DOHH2 (cell line): ENCODE results near the gene OR4E1.

Experiments used
- H3F3A ChIP-seq: fragments of 200-600 bp; sonication (generic), shearing (Covaris generic); 2 replicates; pipeline ENCODE4 v1.6.0; 2016; ENCODE audit warnings: antibody characterized with exemption, mild to moderate bottlenecking; ENCODE audit not compliant: control insufficient read depth, insufficient read depth
- H3K27ac ChIP-seq: fragments of 200-600 bp; sonication (generic); 2 replicates; pipeline ENCODE4 v1.5.1; 2014; ENCODE audit warnings: low read depth, mild to moderate bottlenecking, low read length, moderate library complexity
- H3K27me3 ChIP-seq: fragments of 200-600 bp; sonication (generic); 2 replicates; pipeline ENCODE4 v1.6.1; 2014; ENCODE audit warnings: mild to moderate bottlenecking, low read length, mixed read lengths; ENCODE audit not compliant: control insufficient read depth
- H3K36me3 ChIP-seq: fragments of 200-600 bp; sonication (generic); 2 replicates; pipeline ENCODE4 v1.6.1; 2014; ENCODE audit warnings: mild to moderate bottlenecking, low read length, moderate library complexity, mixed read lengths; ENCODE audit not compliant: control insufficient read depth
- H3K4me1 ChIP-seq: fragments of 200-600 bp; sonication (generic); 2 replicates; pipeline ENCODE4 v1.6.1; 2014; ENCODE audit warnings: mild to moderate bottlenecking, low read length, mixed read lengths; ENCODE audit not compliant: control insufficient read depth
- H3K4me2 ChIP-seq: fragments of 200-600 bp; sonication (generic); 2 replicates; pipeline ENCODE4 v1.6.0; 2014; ENCODE audit warnings: mild to moderate bottlenecking, low read length, moderate library complexity
- H3K4me3 ChIP-seq: fragments of 200-600 bp; sonication (generic); 2 replicates; pipeline ENCODE4 v1.5.1; 2014; ENCODE audit warnings: mild to moderate bottlenecking, low read length, mixed read lengths
- H3K79me2 ChIP-seq: fragments of 200-600 bp; sonication (generic); 2 replicates; pipeline ENCODE4 v1.6.1; 2014; ENCODE audit warnings: mild to moderate bottlenecking, low read length, mixed read lengths; ENCODE audit not compliant: control insufficient read depth
- H3K9me2 ChIP-seq: fragments of 200-600 bp; sonication (generic); replicated peaks from 2 replicates; pipeline ENCODE4 v1.6.1; 2014; ENCODE audit warnings: mild to moderate bottlenecking, low read length, mixed read lengths; ENCODE audit not compliant: control insufficient read depth
- H3K9me3 ChIP-seq: fragments of 200-600 bp; sonication (generic); 2 replicates; pipeline ENCODE4 v1.6.1; 2014; ENCODE audit warnings: antibody characterized with exemption, low read length, mixed read lengths; ENCODE audit not compliant: control insufficient read depth, insufficient read depth
- H4K20me1 ChIP-seq: fragments of 200-600 bp; sonication (generic); 2 replicates; pipeline ENCODE4 v1.6.0; 2014; ENCODE audit warnings: low read depth, mild to moderate bottlenecking, antibody characterized with exemption, low read length, moderate library complexity; ENCODE audit not compliant: control insufficient read depth, insufficient read depth
- CTCF ChIP-seq: fragments of 200-600 bp; sonication (generic); IDR thresholded peaks from one replicate; pipeline ENCODE4 v1.5.1; 2014; ENCODE audit warnings: antibody characterized with exemption, mild to moderate bottlenecking, low read depth, low read length; ENCODE audit not compliant: poor library complexity, severe bottlenecking
- EZH2phosphoT487 ChIP-seq: fragments of 200-600 bp; sonication (generic); IDR thresholded peaks from 2 replicates; pipeline ENCODE4 v1.6.1; 2017; ENCODE audit warnings: borderline replicate concordance, mild to moderate bottlenecking, antibody characterized with exemption, low read length, moderate library complexity, mixed read lengths

OR4E1 gene

GRCh38 chr14:21673718-21674117, at the start of gene OR4E1:
Gene OR4E1 (minus strand): TSS chr14:21673818. CDS start chr14:21670935, 2,883 bp downstream.
- Histone ChIP-seq H3K27ac (no peak within 1 kb of the TSS), H3K4me3 (no peak within 1 kb of the TSS), H4K20me1 (no peaks in the 10 kb centered on the region), H3K27me3 (peaks cover 14% of the 10 kb centered on the region; the same call in 1 of the 2 replicates), H3F3A (no peaks in the 10 kb centered on the region), H3K9me2 (no peaks in the 10 kb centered on the region), H3K4me1 (no peaks in the 10 kb centered on the region), H3K9me3 (no peaks in the 10 kb centered on the region), H3K36me3 (no peaks in the 10 kb centered on the region), H3K79me2 (no peaks in the 10 kb centered on the region), H3K4me2 (no peak within 1 kb of the TSS)
- no peak for TF ChIP-seq EZH2phosphoT487

GRCh38 chr14:21721504-21721903, 47.9 kb upstream of the OR4E1 start:
- Histone ChIP-seq H3K4me2 (no peak overlapping the region), H3K9me3 (no peaks in the 10 kb centered on the region), H3K27ac (no peak overlapping the region), H3K27me3 (peaks cover 21% of the 10 kb centered on the region), H3K4me3 (no peak overlapping the region), H4K20me1 (no peaks in the 10 kb centered on the region), H3K4me1 (no peaks in the 10 kb centered on the region), H3K9me2 (no peaks in the 10 kb centered on the region), H3K79me2 (no peaks in the 10 kb centered on the region), H3K36me3 (no peaks in the 10 kb centered on the region), H3F3A (no peaks in the 10 kb centered on the region)
- TF ChIP-seq EZH2phosphoT487 (no peak), CTCF (no peak)

- Histone ChIP-seq H3K9me3 (no peaks in the 10 kb centered on the region), H3K36me3 (no peaks in the 10 kb centered on the region), H3K4me2 (no peak overlapping the region), H3F3A (no peaks in the 10 kb centered on the region), H3K27ac (no peak overlapping the region), H4K20me1 (no peaks in the 10 kb centered on the region), H3K9me2 (no peaks in the 10 kb centered on the region), H3K4me3 (no peak overlapping the region), H3K27me3 (peaks cover 21% of the 10 kb centered on the region), H3K4me1 (no peaks in the 10 kb centered on the region), H3K79me2 (no peaks in the 10 kb centered on the region)
- no peak for TF ChIP-seq EZH2phosphoT487
- TF ChIP-seq CTCF = no peak
Observed at GRCh38 chr14:21719841-21720240, 46.2 kb upstream of the OR4E1 start.

- Histone ChIP-seq H3K4me2 (no peak overlapping the region), H3K4me3 (no peak overlapping the region), H3F3A (no peaks in the 10 kb centered on the region), H3K27me3 (peaks cover 18% of the 10 kb centered on the region), H3K9me3 (no peaks in the 10 kb centered on the region), H3K27ac (no peak overlapping the region), H3K79me2 (no peaks in the 10 kb centered on the region), H3K36me3 (no peaks in the 10 kb centered on the region), H4K20me1 (no peaks in the 10 kb centered on the region), H3K9me2 (no peaks in the 10 kb centered on the region), H3K4me1 (no peaks in the 10 kb centered on the region)
- TF ChIP-seq CTCF = no peak
- TF ChIP-seq EZH2phosphoT487 = no peak
Observed at GRCh38 chr14:21714318-21714929, 40.8 kb upstream of the OR4E1 start.
